DMS153 (cell line): ENCODE data around the gene ZBTB49.

Experiments
- DNase-seq: peaks from one replicate; lab custom pipeline; 2025; lab: John Stamatoyannopoulos, UW

The ZBTB49 gene

GRCh38 chr4:4358093-4358854 lies 68.2 kb downstream of the ZBTB49 start:
- DNase-seq, result no peak

- no peak for DNase-seq
Observed at GRCh38 chr4:4361883-4362282, 71.8 kb downstream of the ZBTB49 start.

GRCh38 chr4:4362991-4363697 lies 73.1 kb downstream of the ZBTB49 start:
- DNase-seq, result no peak

GRCh38 chr4:4364061-4364460 lies 74.0 kb downstream of the ZBTB49 start:
- DNase-seq, result no peak

- no peak for DNase-seq
Observed at GRCh38 chr4:4364486-4365208, 74.6 kb downstream of the ZBTB49 start.

GRCh38 chr4:4368809-4369580 lies 78.9 kb downstream of the ZBTB49 start:
- no peak for DNase-seq
